Activated CD4-positive, alpha-beta T cell treated with anti-CD3 and anti-CD28 coated beads, Interleukin-2, amount 10 ng/mL, durations not matched to agents 7 days and 5 days (primary cell): ENCODE measurements around the gene USHBP1. TPM values are rescaled to one million over a fixed set of nuclear protein-coding genes. Genes with fewer than 3 reads are reported as not detected.

Experiments used
- CTCF ChIA-PET: fragments of 350-600 bp; sonication (Branson Sonifier 250); formaldehyde crosslinking; loops from one replicate; lab custom pipeline; 2021; ENCODE audit warnings: antibody characterized with exemption; lab: Charles Lee
- POLR2A ChIA-PET: fragments of 350-600 bp; sonication (Branson Sonifier 250); formaldehyde crosslinking; loops from one replicate; lab custom pipeline; 2021; ENCODE audit warnings: antibody characterized with exemption; lab: Charles Lee
- DNase-seq: peaks from one replicate; pipeline ENCODE4 v3.0.0-alpha.2; 2020
- H3K27ac Mint-ChIP-seq: one replicate; pipeline ENCODE4 v1.8.0; 2021; ENCODE audit warnings: mild to moderate bottlenecking, moderate library complexity, mixed read lengths
- H3K27me3 Mint-ChIP-seq: one replicate; pipeline ENCODE4 v1.8.0; 2021; ENCODE audit warnings: mixed read lengths
- H3K36me3 Mint-ChIP-seq: one replicate; pipeline ENCODE4 v1.8.0; 2021; ENCODE audit warnings: low read depth, mixed read lengths
- H3K4me1 Mint-ChIP-seq: one replicate; pipeline ENCODE4 v1.8.0; 2021; ENCODE audit warnings: mixed read lengths
- H3K4me3 Mint-ChIP-seq: one replicate; pipeline ENCODE4 v1.8.0; 2021; ENCODE audit warnings: mild to moderate bottlenecking, moderate library complexity, mixed read lengths
- H3K9me3 Mint-ChIP-seq: one replicate; pipeline ENCODE4 v1.8.0; 2021; ENCODE audit warnings: mixed read lengths
- total RNA-seq, 2 experiments: library from RNA; stranded (reverse); gene quantifications; one replicate each; pipeline ENCODE4 v1.2.3, GENCODE V29; 2021

The USHBP1 gene
- under 1 TPM in 1 of 2 experiments, not detected in 1; 0.27 TPM for total RNA-seq

GRCh38 chr19:17264641-17264979 lies at the start of gene USHBP1:
USHBP1 (minus strand) TSS chr19:17264745; CDS start chr19:17264299, 446 bp downstream.
- peak within 1 kb of the TSS; percentile 76 for H3K27ac Mint-ChIP-seq
- peaks cover 2% of the 10 kb centered on the region for H3K36me3 Mint-ChIP-seq
- ChIA-PET CTCF (interaction anchor here (1.3 to 1.9 kb wide), 3 partner anchors 9 to 19 kb away, joined by 5 to 7 read pairs (median 5); no protein-coding TSS in a partner anchor), POLR2A (no interaction called here)
- no peaks in the 10 kb centered on the region for H3K27me3 Mint-ChIP-seq
- H3K4me1 Mint-ChIP-seq: peaks cover 32% of the 10 kb centered on the region
- no peak for DNase-seq
- no peak within 1 kb of the TSS for H3K4me3 Mint-ChIP-seq
- H3K9me3 Mint-ChIP-seq: no peaks in the 10 kb centered on the region

- CTCF ChIA-PET: interaction anchor here (1.1 to 1.2 kb wide), 2 partner anchors 13 to 18 kb away, joined by 3 read pairs; no protein-coding TSS in a partner anchor
- Mint-ChIP-seq H3K4me1 (peaks cover 33% of the 10 kb centered on the region), H3K9me3 (no peaks in the 10 kb centered on the region), H3K27ac (no peak overlapping the region), H3K27me3 (no peaks in the 10 kb centered on the region), H3K4me3 (no peak overlapping the region), H3K36me3 (peaks cover 15% of the 10 kb centered on the region)
- no peak for DNase-seq
- POLR2A ChIA-PET: no interaction called here
Observed at GRCh38 chr19:17314007-17314593, 49.6 kb upstream of the USHBP1 start.

GRCh38 chr19:17312189-17313113 lies 47.9 kb upstream of the USHBP1 start:
- ChIA-PET POLR2A (no interaction called here), CTCF (interaction anchor here (0.6 to 1.2 kb wide), 3 partner anchors 15 to 30 kb away, joined by 3 to 4 read pairs (median 3); no protein-coding TSS in a partner anchor)
- Mint-ChIP-seq H3K4me1 (peaks cover 40% of the 10 kb centered on the region), H3K36me3 (peaks cover 17% of the 10 kb centered on the region), H3K27me3 (no peaks in the 10 kb centered on the region), H3K4me3 (no peak overlapping the region), H3K9me3 (no peaks in the 10 kb centered on the region), H3K27ac (no peak overlapping the region)
- no peak for DNase-seq

GRCh38 chr19:17311455-17312188 lies 47.1 kb upstream of the USHBP1 start:
- Mint-ChIP-seq H3K27me3 (no peaks in the 10 kb centered on the region), H3K4me3 (peak overlapping the region; percentile 13), H3K9me3 (no peaks in the 10 kb centered on the region), H3K27ac (peak overlapping the region; percentile 71), H3K4me1 (peaks cover 39% of the 10 kb centered on the region), H3K36me3 (peaks cover 17% of the 10 kb centered on the region)
- CTCF ChIA-PET: interaction anchor here (0.5 to 1.0 kb wide), 2 partner anchors 21 to 77 kb away, joined by 4 to 5 read pairs; no protein-coding TSS in a partner anchor
- no peak for DNase-seq
- POLR2A ChIA-PET: no interaction called here

- H3K4me1 Mint-ChIP-seq: peaks cover 42% of the 10 kb centered on the region
- H3K9me3 Mint-ChIP-seq: no peaks in the 10 kb centered on the region
- ChIA-PET CTCF (interaction anchor here (1.6 to 1.9 kb wide), 2 partner anchors 17 to 27 kb away, joined by 6 to 7 read pairs; no protein-coding TSS in a partner anchor), POLR2A (no interaction called here)
- peaks cover 9% of the 10 kb centered on the region for H3K36me3 Mint-ChIP-seq
- H3K4me3 Mint-ChIP-seq: peak overlapping the region; percentile 99
- H3K27me3 Mint-ChIP-seq: no peaks in the 10 kb centered on the region
- peak overlapping the region; percentile 97 for H3K27ac Mint-ChIP-seq
- no peak for DNase-seq
Observed at GRCh38 chr19:17309965-17310461, 45.5 kb upstream of the USHBP1 start.

GRCh38 chr19:17309198-17309964 lies 44.8 kb upstream of the USHBP1 start, which contains the start of gene DDA1:
DDA1 (plus strand) TSS chr19:17309563; CDS start chr19:17309655, 92 bp downstream.
- H3K27me3 Mint-ChIP-seq: no peaks in the 10 kb centered on the region
- peak within 1 kb of the TSS; percentile 99 for H3K4me3 Mint-ChIP-seq
- ChIA-PET POLR2A (interaction anchor here (1.0 kb wide), 1 partner anchor 8 kb away, joined by 3 read pairs; no protein-coding TSS in a partner anchor), CTCF (interaction anchor here (0.5 to 1.9 kb wide), 11 partner anchors 13 to 855 kb away, joined by 3 to 7 read pairs (median 4); partner anchors contain the start of genes ANO8 and USE1)
- peaks cover 49% of the 10 kb centered on the region for H3K4me1 Mint-ChIP-seq
- H3K27ac Mint-ChIP-seq: peak within 1 kb of the TSS; percentile 97
- DNase-seq: peak; percentile 100
- H3K36me3 Mint-ChIP-seq: peaks cover 9% of the 10 kb centered on the region
- H3K9me3 Mint-ChIP-seq: no peaks in the 10 kb centered on the region

GRCh38 chr19:17307876-17308377 lies 43.4 kb upstream of the USHBP1 start:
- Mint-ChIP-seq H3K9me3 (no peaks in the 10 kb centered on the region), H3K4me3 (peak overlapping the region; percentile 8), H3K36me3 (peaks cover 6% of the 10 kb centered on the region), H3K27me3 (no peaks in the 10 kb centered on the region), H3K27ac (no peak overlapping the region), H3K4me1 (peaks cover 56% of the 10 kb centered on the region)
- CTCF ChIA-PET: no interaction called here
- POLR2A ChIA-PET: no interaction called here
- DNase-seq: no peak

- H3K4me3 Mint-ChIP-seq: peak overlapping the region; percentile 91
- peaks cover 2% of the 10 kb centered on the region for H3K36me3 Mint-ChIP-seq
- H3K9me3 Mint-ChIP-seq: no peaks in the 10 kb centered on the region
- ChIA-PET CTCF (interaction anchor here (0.6 to 1.7 kb wide), 6 partner anchors 9 to 914 kb away, joined by 3 to 5 read pairs (median 4); partner anchors contain the start of gene ANKLE1), POLR2A (no interaction called here)
- H3K27ac Mint-ChIP-seq: peak overlapping the region; percentile 94
- H3K27me3 Mint-ChIP-seq: no peaks in the 10 kb centered on the region
- H3K4me1 Mint-ChIP-seq: peaks cover 57% of the 10 kb centered on the region
- DNase-seq: no peak
Observed at GRCh38 chr19:17306285-17306714, 41.8 kb upstream of the USHBP1 start.

- peaks cover 4% of the 10 kb centered on the region for H3K36me3 Mint-ChIP-seq
- H3K4me3 Mint-ChIP-seq: peak within 1 kb of the TSS; percentile 91
- H3K27me3 Mint-ChIP-seq: no peaks in the 10 kb centered on the region
- ChIA-PET CTCF (interaction anchor here (0.6 to 3.1 kb wide), 15 partner anchors 9 to 629 kb away, joined by 3 to 19 read pairs (median 4); partner anchors contain the start of genes ANKLE1, BABAM1, BST2 and MVB12A), POLR2A (no interaction called here)
- peak; percentile 97 for DNase-seq
- no peaks in the 10 kb centered on the region for H3K9me3 Mint-ChIP-seq
- peaks cover 54% of the 10 kb centered on the region for H3K4me1 Mint-ChIP-seq
- peak within 1 kb of the TSS; percentile 94 for H3K27ac Mint-ChIP-seq
Observed at GRCh38 chr19:17305517-17306284, 41.2 kb upstream of the USHBP1 start, which contains the start of gene MRPL34. MRPL34 (plus strand) TSS chr19:17305872; CDS start chr19:17305893, 21 bp downstream.

- H3K4me1 Mint-ChIP-seq: peaks cover 49% of the 10 kb centered on the region
- peaks cover 4% of the 10 kb centered on the region for H3K36me3 Mint-ChIP-seq
- H3K9me3 Mint-ChIP-seq: no peaks in the 10 kb centered on the region
- no peaks in the 10 kb centered on the region for H3K27me3 Mint-ChIP-seq
- CTCF ChIA-PET: interaction anchor here (0.6 to 3.1 kb wide), 13 partner anchors 11 to 629 kb away, joined by 3 to 19 read pairs (median 4); partner anchors contain the start of genes ANKLE1, BABAM1, BST2 and MVB12A
- DNase-seq: no peak
- H3K27ac Mint-ChIP-seq: peak overlapping the region; percentile 94
- POLR2A ChIA-PET: interaction anchor here (0.6 kb wide), 1 partner anchor 116 kb away, joined by 5 read pairs; no protein-coding TSS in a partner anchor
- H3K4me3 Mint-ChIP-seq: peak overlapping the region; percentile 91
Observed at GRCh38 chr19:17305216-17305516, 40.6 kb upstream of the USHBP1 start.
